ENCODE results near the gene IQCF2.
"Not testable (repeated sequence)": the region's sequence is repeated elsewhere in the genome, so short reads cannot be mapped to it uniquely, and the experiment has no call there.

IQCF2 gene

GRCh38 chr3:51876186-51876585, 14.8 kb downstream of the IQCF2 start:
- no peak for DNase-seq (ENCODE audit: low read depth in 2 of 2)

GRCh38 chr3:51879937-51880336, 18.5 kb downstream of the IQCF2 start:
- no peak for DNase-seq (ENCODE audit: low read depth in 2 of 2)

GRCh38 chr3:51886447-51886846, 25.0 kb downstream of the IQCF2 start:
- no peak for DNase-seq (ENCODE audit: low read depth in 2 of 2)

- no peak for DNase-seq (ENCODE audit: low read depth in 2 of 2)
Observed at GRCh38 chr3:51887620-51888019, 26.2 kb downstream of the IQCF2 start.

- no peak for DNase-seq (ENCODE audit: low read depth in 2 of 2)
Observed at GRCh38 chr3:51888463-51889105, 27.2 kb downstream of the IQCF2 start.

GRCh38 chr3:51891242-51892039, 30.0 kb downstream of the IQCF2 start:
- DNase-seq (ENCODE audit: low read depth in 2 of 2) = no peak

GRCh38 chr3:51894391-51894790, 33.0 kb downstream of the IQCF2 start:
- DNase-seq (ENCODE audit: low read depth in 2 of 2) = no peak

- DNase-seq (ENCODE audit: low read depth in 2 of 2) = no peak
Observed at GRCh38 chr3:51894939-51895338, 33.5 kb downstream of the IQCF2 start.

GRCh38 chr3:51896607-51897305, 35.3 kb downstream of the IQCF2 start:
- DNase-seq (ENCODE audit: low read depth in 2 of 2) = no peak

- no peak for DNase-seq (ENCODE audit: low read depth in 2 of 2)
Observed at GRCh38 chr3:51897391-51897790, 36.0 kb downstream of the IQCF2 start.

- DNase-seq (ENCODE audit: low read depth in 2 of 2) = not testable (repeated sequence)
Observed at GRCh38 chr3:51900043-51900442, 38.6 kb downstream of the IQCF2 start.

- not testable (repeated sequence) for DNase-seq (ENCODE audit: low read depth in 2 of 2)
Observed at GRCh38 chr3:51902361-51902760, 40.9 kb downstream of the IQCF2 start.

GRCh38 chr3:51904034-51904823, 42.8 kb downstream of the IQCF2 start:
- no peak for DNase-seq (ENCODE audit: low read depth in 2 of 2)

- DNase-seq (ENCODE audit: low read depth in 2 of 2) = no peak
Observed at GRCh38 chr3:51908026-51908425, 46.6 kb downstream of the IQCF2 start.

Measured in fibroblast of skin of left quadriceps (primary cell).